GM12872 (cell line): ENCODE data around the gene TMEM54.
A peak's percentile ranks its signal among the peaks of the same experiment; 100 is the strongest.

Experiments
- TF ChIP-seq, protein P1 (sequence below): IDR thresholded peaks from 3 replicates; pipeline ENCODE4 v1.5.1; 2011; ENCODE audit warnings: low read depth, mild to moderate bottlenecking, low read length, moderate library complexity; ENCODE audit not compliant: insufficient read depth

TMEM54 gene

DNA sequence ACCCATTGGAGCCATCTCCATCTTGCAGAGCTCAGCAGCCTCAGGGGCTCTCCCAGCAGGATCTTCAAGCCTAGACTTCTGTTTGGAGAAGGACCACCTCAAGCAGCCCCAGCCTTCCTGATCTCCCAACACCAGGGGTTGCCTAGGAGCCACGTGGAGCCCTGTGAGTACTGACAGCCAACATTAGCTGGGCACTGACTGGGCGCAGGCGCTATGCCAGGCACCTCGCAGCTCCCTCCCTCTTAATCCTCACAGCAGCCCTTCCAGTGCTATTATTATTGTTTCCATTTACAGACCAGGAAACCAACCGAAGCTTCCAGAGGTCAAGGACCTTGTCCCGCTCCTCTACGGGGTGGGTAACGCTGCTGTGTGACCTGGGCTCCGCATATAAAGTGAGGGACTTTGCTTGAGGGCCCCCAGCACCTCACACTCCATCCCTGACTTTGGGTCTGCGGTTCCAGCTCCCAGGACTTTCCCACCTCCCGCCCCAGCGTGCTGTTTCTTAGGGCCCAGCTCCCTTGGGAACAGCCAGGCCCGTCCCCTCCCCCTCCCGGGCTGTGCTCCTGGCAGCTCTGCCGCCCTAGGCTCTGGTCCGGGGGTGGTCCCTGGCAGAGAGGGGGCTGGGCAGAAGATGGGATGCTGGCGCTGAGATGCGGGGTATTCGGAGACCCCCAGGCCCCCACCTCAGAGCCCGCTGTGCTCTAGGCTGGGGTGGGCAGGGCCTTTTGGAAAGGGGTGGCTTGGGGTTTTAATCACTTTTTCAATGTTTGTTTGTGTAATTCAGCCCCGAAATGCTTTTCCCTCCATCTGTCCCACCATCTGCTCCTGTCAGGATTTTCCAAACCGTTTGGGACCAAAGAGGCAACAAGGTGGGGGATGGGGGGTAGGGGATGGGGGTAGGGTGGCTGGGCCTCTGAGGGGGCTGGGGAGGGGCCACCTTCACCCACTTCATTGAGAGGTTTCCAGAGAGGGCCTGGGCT, 19.0 kb downstream of the TMEM54 start:
- TF ChIP-seq, protein P1, sequence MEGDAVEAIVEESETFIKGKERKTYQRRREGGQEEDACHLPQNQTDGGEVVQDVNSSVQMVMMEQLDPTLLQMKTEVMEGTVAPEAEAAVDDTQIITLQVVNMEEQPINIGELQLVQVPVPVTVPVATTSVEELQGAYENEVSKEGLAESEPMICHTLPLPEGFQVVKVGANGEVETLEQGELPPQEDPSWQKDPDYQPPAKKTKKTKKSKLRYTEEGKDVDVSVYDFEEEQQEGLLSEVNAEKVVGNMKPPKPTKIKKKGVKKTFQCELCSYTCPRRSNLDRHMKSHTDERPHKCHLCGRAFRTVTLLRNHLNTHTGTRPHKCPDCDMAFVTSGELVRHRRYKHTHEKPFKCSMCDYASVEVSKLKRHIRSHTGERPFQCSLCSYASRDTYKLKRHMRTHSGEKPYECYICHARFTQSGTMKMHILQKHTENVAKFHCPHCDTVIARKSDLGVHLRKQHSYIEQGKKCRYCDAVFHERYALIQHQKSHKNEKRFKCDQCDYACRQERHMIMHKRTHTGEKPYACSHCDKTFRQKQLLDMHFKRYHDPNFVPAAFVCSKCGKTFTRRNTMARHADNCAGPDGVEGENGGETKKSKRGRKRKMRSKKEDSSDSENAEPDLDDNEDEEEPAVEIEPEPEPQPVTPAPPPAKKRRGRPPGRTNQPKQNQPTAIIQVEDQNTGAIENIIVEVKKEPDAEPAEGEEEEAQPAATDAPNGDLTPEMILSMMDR = no peak

DNA sequence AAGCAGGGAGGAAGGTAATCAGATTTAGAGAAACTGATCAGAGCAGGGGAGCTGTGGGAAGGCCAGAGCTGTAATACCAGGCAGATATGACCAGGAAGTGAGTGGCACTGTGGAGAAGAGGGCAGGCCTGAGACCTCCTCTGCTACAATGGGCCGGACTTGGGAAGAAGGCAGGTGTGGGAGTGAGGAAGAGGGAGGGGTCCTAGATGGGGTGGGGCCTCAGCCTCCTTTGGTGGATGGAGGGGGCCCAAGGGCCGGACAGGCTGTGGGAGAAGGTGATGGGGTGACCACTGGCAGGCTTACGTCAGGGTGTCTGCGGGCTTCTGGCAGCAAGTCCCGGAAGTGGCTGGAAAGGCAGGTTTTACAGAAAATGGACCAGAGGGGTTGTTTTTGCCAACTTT, 19.9 kb downstream of the TMEM54 start:
- TF ChIP-seq, protein P1 = no peak

DNA sequence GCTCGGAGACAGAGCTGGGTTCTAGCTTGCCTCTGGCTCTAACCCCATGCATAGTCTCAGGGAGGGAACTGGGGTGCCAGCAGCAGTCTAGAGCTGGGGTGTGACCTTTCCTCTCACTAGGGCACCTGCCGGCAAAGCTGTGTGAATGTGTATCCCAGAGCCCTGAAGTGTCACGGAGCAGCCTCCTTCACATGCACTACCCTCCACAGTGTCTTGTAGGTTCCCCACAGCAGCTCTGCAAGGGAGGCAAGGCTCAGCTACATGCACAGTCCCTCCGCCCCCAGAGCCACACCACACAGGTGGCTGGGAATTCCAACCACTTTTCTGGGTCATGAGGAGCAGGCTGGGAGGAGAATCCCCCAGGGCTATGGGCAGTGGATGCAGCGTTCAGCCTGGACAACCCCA, 22.6 kb downstream of the TMEM54 start:
- TF ChIP-seq, protein P1 = no peak

DNA sequence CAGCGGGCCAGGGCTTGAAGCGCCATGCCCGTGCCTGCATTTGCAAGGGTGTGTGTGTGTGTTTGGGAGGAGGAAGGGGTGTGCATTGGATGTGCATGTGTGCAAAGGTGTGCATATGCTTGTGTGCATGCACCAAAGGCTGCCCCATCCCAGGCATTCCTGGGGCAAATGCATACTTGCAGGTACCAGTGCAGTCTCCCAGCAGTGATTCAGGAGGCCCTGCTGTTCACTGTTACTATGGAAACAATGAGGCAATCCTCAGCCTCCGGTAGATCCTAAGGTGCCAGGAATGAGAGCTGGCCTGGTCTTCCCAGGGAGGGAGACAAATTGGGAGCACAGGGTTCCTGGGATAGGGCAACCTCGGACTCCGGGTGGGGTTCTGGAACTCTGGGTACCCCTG, 23.0 kb downstream of the TMEM54 start:
- TF ChIP-seq, protein P1 = no peak

DNA sequence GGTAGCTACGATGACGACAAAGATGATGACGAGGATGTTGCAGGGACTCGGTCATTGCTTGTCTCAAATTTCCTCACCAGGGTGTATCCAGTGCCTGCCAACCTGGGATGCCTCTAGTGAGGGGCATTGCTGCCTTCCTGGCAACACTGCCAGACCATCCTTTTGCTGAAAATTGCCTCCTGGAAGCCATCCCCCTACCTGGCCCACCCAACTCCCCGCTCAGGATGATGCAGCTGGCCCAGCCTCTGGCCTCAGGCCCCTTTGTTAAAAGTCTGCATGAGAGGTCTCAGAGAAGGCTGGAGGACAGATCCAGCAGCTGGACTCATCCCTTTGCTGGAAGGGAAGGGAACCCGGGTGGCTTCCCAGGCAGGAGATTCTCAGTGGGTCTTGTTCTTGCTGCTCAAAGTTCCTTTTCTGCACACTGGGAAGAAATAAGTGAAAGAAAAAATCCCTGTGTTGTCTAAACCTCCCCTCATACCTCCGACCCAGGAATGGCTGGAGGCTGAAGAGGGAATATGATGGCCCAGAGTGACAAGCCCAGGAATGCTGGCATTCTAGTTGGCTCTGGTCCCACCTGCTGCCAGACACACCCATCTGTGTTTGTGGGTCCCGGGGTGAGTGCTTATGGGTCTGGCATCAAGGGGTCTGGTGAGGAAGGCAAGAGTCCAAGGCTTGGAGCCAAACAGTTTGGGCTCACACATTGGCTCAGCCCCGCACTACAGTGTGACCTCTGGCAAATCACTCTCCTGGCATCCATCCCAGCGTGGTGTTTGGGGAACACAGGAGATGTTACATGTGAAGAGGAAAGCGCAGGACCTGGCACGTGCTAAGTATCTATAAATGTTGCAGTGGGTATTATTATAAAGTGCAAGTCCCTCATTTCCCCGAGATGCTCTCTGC, 23.7 kb downstream of the TMEM54 start:
- TF ChIP-seq, protein P1 = no peak

DNA sequence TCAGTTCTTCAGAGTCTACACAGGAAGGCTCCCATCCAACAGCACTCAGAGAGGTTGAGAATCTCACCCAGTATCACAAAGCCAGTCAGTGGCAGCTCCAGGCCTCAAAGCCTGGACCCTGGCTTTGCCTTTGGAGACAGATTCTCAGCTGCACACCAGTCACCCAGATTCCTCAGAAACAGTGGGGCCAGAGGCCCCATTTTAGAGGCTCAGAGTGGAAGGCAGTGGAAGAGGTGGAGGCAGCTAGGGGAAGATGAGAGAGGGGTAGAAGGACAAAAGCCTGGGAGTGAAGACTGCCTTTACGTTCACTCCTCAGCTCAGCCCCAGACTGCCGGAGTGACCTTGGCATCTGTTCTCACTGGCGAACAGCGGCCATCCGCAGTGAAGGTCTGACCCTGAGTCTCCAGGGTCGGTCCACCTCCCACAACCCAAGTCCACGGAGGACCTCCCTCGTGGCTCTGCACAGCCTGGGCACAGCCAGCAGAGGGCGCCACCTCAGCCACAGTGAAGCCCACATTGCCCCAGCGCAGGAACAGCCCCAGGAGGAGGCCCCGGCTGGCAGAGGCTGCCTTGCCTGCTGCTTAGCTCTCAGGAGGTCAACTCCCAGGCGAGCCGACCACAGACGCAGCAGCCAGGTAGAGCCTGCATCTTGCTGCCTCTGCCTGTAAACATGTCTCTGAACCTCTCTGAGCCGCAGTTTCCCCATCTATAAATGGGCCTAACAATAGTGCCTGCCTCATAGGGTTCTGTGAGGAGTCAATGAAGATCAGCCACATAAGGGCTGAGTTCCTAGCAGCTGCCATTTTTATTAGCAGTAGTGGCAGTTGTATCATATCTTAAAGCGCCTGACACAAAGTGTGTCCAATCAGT, 24.6 kb downstream of the TMEM54 start:
- TF ChIP-seq, protein P1 = peak; percentile 99
